Activated CD4-positive, alpha-beta T cell treated with anti-CD3 and anti-CD28 coated beads, Interleukin-2, amount 10 ng/mL, durations not matched to agents 24 days and 14 days (primary cell): ENCODE measurements around the gene LY86. TPM values are rescaled to one million over a fixed set of nuclear protein-coding genes. Genes with fewer than 3 reads are reported as not detected.
A peak's percentile ranks its signal among the peaks of the same experiment; 100 is the strongest.
"Not testable (repeated sequence)": the region's sequence is repeated elsewhere in the genome, so short reads cannot be mapped to it uniquely, and the experiment has no call there.

Experiments
- DNase-seq: peaks from one replicate; pipeline ENCODE4 v3.0.0; 2022
- H3K27ac Mint-ChIP-seq: one replicate; pipeline ENCODE4 v1.8.0; 2022; ENCODE audit warnings: mild to moderate bottlenecking, mixed read lengths
- H3K27me3 Mint-ChIP-seq: one replicate; pipeline ENCODE4 v1.8.0; 2022; ENCODE audit warnings: mixed read lengths
- H3K36me3 Mint-ChIP-seq: one replicate; pipeline ENCODE4 v1.8.0; 2022; ENCODE audit warnings: low read depth, mild to moderate bottlenecking, mixed read lengths
- H3K4me1 Mint-ChIP-seq: one replicate; pipeline ENCODE4 v1.8.0; 2021; ENCODE audit warnings: mixed read lengths
- H3K4me3 Mint-ChIP-seq: one replicate; pipeline ENCODE4 v1.8.0; 2022; ENCODE audit warnings: mild to moderate bottlenecking, moderate library complexity, mixed read lengths
- H3K9me3 Mint-ChIP-seq: one replicate; pipeline ENCODE4 v1.8.0; 2021; ENCODE audit warnings: mixed read lengths
- intact Hi-C: fragments of 100-400 bp; cut with micrococcal nuclease; formaldehyde crosslinking; loops from one replicate; pipeline ENCODE4 v1.15.1; 2023
- total RNA-seq: library from RNA; stranded (reverse); gene quantifications from 2 replicates; pipeline ENCODE4 v1.2.3, GENCODE V29; 2022

The LY86 gene
- total RNA-seq, 1 donor from 2014 or later: 1.2 TPM

GRCh38 chr6:6595952-6596351, 7.4 kb downstream of the LY86 start:
- DNase-seq: no peak
- Mint-ChIP-seq H3K36me3 (peaks cover 40% of the 10 kb centered on the region), H3K27ac (no peak overlapping the region), H3K9me3 (peaks cover 20% of the 10 kb centered on the region), H3K27me3 (no peaks in the 10 kb centered on the region), H3K4me3 (peak overlapping the region; percentile 6), H3K4me1 (peaks cover 57% of the 10 kb centered on the region)
- intact Hi-C loops: no loop called here

- peak overlapping the region; percentile 34 for H3K27ac Mint-ChIP-seq
- H3K27me3 Mint-ChIP-seq: no peaks in the 10 kb centered on the region
- H3K36me3 Mint-ChIP-seq: peaks cover 37% of the 10 kb centered on the region
- peak; percentile 75 for DNase-seq
- H3K4me1 Mint-ChIP-seq: peaks cover 49% of the 10 kb centered on the region
- H3K4me3 Mint-ChIP-seq: peak overlapping the region; percentile 3
- intact Hi-C loops: no loop called here
- peaks cover 20% of the 10 kb centered on the region for H3K9me3 Mint-ChIP-seq
These were observed 8.2 kb downstream of the LY86 start for GRCh38 chr6:6596529-6597328.

- Mint-ChIP-seq H3K4me1 (peaks cover 41% of the 10 kb centered on the region), H3K4me3 (no peak overlapping the region)
These were observed 9.2 kb downstream of the LY86 start for GRCh38 chr6:6597682-6598081.

GRCh38 chr6:6599468-6599873, 11.0 kb downstream of the LY86 start:
- Mint-ChIP-seq H3K36me3 (peaks cover 38% of the 10 kb centered on the region), H3K27ac (no peak overlapping the region), H3K9me3 (peaks cover 17% of the 10 kb centered on the region), H3K27me3 (no peaks in the 10 kb centered on the region), H3K4me3 (no peak overlapping the region), H3K4me1 (peaks cover 33% of the 10 kb centered on the region)
- no peak for DNase-seq
- intact Hi-C loops: no loop called here

More at GRCh38 chr6:6597682-6598081, 9.2 kb downstream of the LY86 start:
- intact Hi-C loops: no loop called here
- Mint-ChIP-seq H3K36me3 (peaks cover 34% of the 10 kb centered on the region), H3K27ac (no peak overlapping the region), H3K27me3 (no peaks in the 10 kb centered on the region), H3K9me3 (peaks cover 16% of the 10 kb centered on the region)
- DNase-seq: no peak

GRCh38 chr6:6600875-6601274, 12.4 kb downstream of the LY86 start:
- no peak overlapping the region for H3K27ac Mint-ChIP-seq
- peaks cover 17% of the 10 kb centered on the region for H3K9me3 Mint-ChIP-seq
- H3K4me3 Mint-ChIP-seq: no peak overlapping the region
- intact Hi-C loops: no loop called here
- no peaks in the 10 kb centered on the region for H3K27me3 Mint-ChIP-seq
- DNase-seq: no peak
- H3K36me3 Mint-ChIP-seq: peaks cover 40% of the 10 kb centered on the region
- peaks cover 28% of the 10 kb centered on the region for H3K4me1 Mint-ChIP-seq

GRCh38 chr6:6602262-6602661, 13.7 kb downstream of the LY86 start:
- no peak for DNase-seq
- Mint-ChIP-seq H3K27me3 (no peaks in the 10 kb centered on the region), H3K9me3 (peaks cover 17% of the 10 kb centered on the region), H3K4me1 (peaks cover 14% of the 10 kb centered on the region), H3K36me3 (peaks cover 41% of the 10 kb centered on the region), H3K4me3 (no peak overlapping the region), H3K27ac (no peak overlapping the region)
- intact Hi-C loops: no loop called here

GRCh38 chr6:6603317-6603716, 14.8 kb downstream of the LY86 start:
- peaks cover 17% of the 10 kb centered on the region for H3K9me3 Mint-ChIP-seq
- intact Hi-C loops: no loop called here
- H3K4me3 Mint-ChIP-seq: no peak overlapping the region
- peaks cover 44% of the 10 kb centered on the region for H3K36me3 Mint-ChIP-seq
- peaks cover 14% of the 10 kb centered on the region for H3K4me1 Mint-ChIP-seq
- H3K27me3 Mint-ChIP-seq: no peaks in the 10 kb centered on the region
- no peak overlapping the region for H3K27ac Mint-ChIP-seq
- DNase-seq: no peak

- peaks cover 14% of the 10 kb centered on the region for H3K4me1 Mint-ChIP-seq
- intact Hi-C loops: no loop called here
- H3K36me3 Mint-ChIP-seq: peaks cover 40% of the 10 kb centered on the region
- H3K27ac Mint-ChIP-seq: no peak overlapping the region
- no peak overlapping the region for H3K4me3 Mint-ChIP-seq
- DNase-seq: no peak
- no peaks in the 10 kb centered on the region for H3K27me3 Mint-ChIP-seq
- peaks cover 10% of the 10 kb centered on the region for H3K9me3 Mint-ChIP-seq
These were observed 15.5 kb downstream of the LY86 start for GRCh38 chr6:6604015-6604414.

GRCh38 chr6:6604566-6604965, 16.0 kb downstream of the LY86 start:
- intact Hi-C loops: no loop called here
- peaks cover 10% of the 10 kb centered on the region for H3K9me3 Mint-ChIP-seq
- peaks cover 15% of the 10 kb centered on the region for H3K4me1 Mint-ChIP-seq
- H3K4me3 Mint-ChIP-seq: no peak overlapping the region
- no peak for DNase-seq
- H3K27ac Mint-ChIP-seq: no peak overlapping the region
- peaks cover 38% of the 10 kb centered on the region for H3K36me3 Mint-ChIP-seq
- no peaks in the 10 kb centered on the region for H3K27me3 Mint-ChIP-seq

- DNase-seq: no peak
- peaks cover 33% of the 10 kb centered on the region for H3K36me3 Mint-ChIP-seq
- no peak overlapping the region for H3K27ac Mint-ChIP-seq
- H3K4me1 Mint-ChIP-seq: peaks cover 22% of the 10 kb centered on the region
- H3K27me3 Mint-ChIP-seq: no peaks in the 10 kb centered on the region
- H3K9me3 Mint-ChIP-seq: peaks cover 8% of the 10 kb centered on the region
- intact Hi-C loops: no loop called here
- no peak overlapping the region for H3K4me3 Mint-ChIP-seq
These were observed 17.4 kb downstream of the LY86 start for GRCh38 chr6:6605873-6606272.

GRCh38 chr6:6606391-6607030, 18.0 kb downstream of the LY86 start:
- H3K27ac Mint-ChIP-seq, H3K4me3 Mint-ChIP-seq, DNase-seq, H3K27me3 Mint-ChIP-seq, intact Hi-C loops, H3K9me3 Mint-ChIP-seq: not testable (repeated sequence)
- Mint-ChIP-seq H3K36me3 (peaks cover 31% of the 10 kb centered on the region), H3K4me1 (peaks cover 27% of the 10 kb centered on the region)

- Mint-ChIP-seq H3K9me3 (peaks cover 7% of the 10 kb centered on the region), H3K4me3 (no peak overlapping the region), H3K27ac (no peak overlapping the region), H3K36me3 (peaks cover 15% of the 10 kb centered on the region), H3K4me1 (peaks cover 48% of the 10 kb centered on the region), H3K27me3 (no peaks in the 10 kb centered on the region)
- intact Hi-C loops: no loop called here
- no peak for DNase-seq
These were observed 20.9 kb downstream of the LY86 start for GRCh38 chr6:6609450-6609849.

- H3K27me3 Mint-ChIP-seq: no peaks in the 10 kb centered on the region
- DNase-seq: peak; percentile 77
- H3K4me1 Mint-ChIP-seq: peaks cover 51% of the 10 kb centered on the region
- H3K9me3 Mint-ChIP-seq: peaks cover 3% of the 10 kb centered on the region
- peaks cover 13% of the 10 kb centered on the region for H3K36me3 Mint-ChIP-seq
- peak overlapping the region; percentile 82 for H3K27ac Mint-ChIP-seq
- H3K4me3 Mint-ChIP-seq: peak overlapping the region; percentile 36
- intact Hi-C loops: no loop called here
These were observed 21.6 kb downstream of the LY86 start for GRCh38 chr6:6610031-6610591.

GRCh38 chr6:6611486-6611885, 23.0 kb downstream of the LY86 start:
- intact Hi-C loops: no loop called here
- H3K4me1 Mint-ChIP-seq: peaks cover 57% of the 10 kb centered on the region
- H3K9me3 Mint-ChIP-seq: peaks cover 3% of the 10 kb centered on the region
- no peaks in the 10 kb centered on the region for H3K27me3 Mint-ChIP-seq
- DNase-seq: no peak
- peak overlapping the region; percentile 5 for H3K4me3 Mint-ChIP-seq
- H3K27ac Mint-ChIP-seq: peak overlapping the region; percentile 23
- H3K36me3 Mint-ChIP-seq: peaks cover 9% of the 10 kb centered on the region
